Measurements from ENCODE around the gene RSAD2.

GRCh38 chr2:6944555-6944954 is 67.0 kb downstream of the RSAD2 start:
- TF ChIP-seq CTCF (IDR thresholded peaks at IDR 0.05) = no peak
- no peak for TF ChIP-seq POLR2AphosphoS5 (IDR thresholded peaks at IDR 0.05)
